B cell (primary cell): Measurements from ENCODE around the gene RBMS3. TPM values are rescaled to one million over a fixed set of nuclear protein-coding genes. Genes with fewer than 3 reads are reported as not detected.

Source experiments
- ATAC-seq: fragments of 200-7000 bp; cut with Tn5 transposase; one replicate; pipeline ENCODE4 v1.10.0; 2021; ENCODE audit warnings: low read depth, mild to moderate bottlenecking, moderate number of reproducible peaks, moderate library complexity
- CTCF ChIA-PET: fragments of 350-600 bp; sonication (Branson Sonifier 250); formaldehyde crosslinking; loops from one replicate; lab custom pipeline; 2021; ENCODE audit warnings: antibody characterized with exemption, inconsistent platforms; lab: Charles Lee
- POLR2A ChIA-PET: fragments of 350-600 bp; sonication (Branson Sonifier 250); formaldehyde crosslinking; loops from one replicate; lab custom pipeline; 2021; ENCODE audit warnings: antibody characterized with exemption; lab: Charles Lee
- DNase-seq: peaks from one replicate; pipeline ENCODE4 v3.0.0; 2013
- H2AFZ ChIP-seq: 2 replicates; pipeline ENCODE4 v1.6.1; 2012; ENCODE audit warnings: mild to moderate bottlenecking, low read depth, low read length; ENCODE audit not compliant: insufficient read depth, poor library complexity, severe bottlenecking
- H3K27ac ChIP-seq, 2 donors: 1 replicate in 1 of 2; 2 replicates in 1 of 2; pipeline ENCODE4 v1.5.1; 2012 to 2013; ENCODE audit warnings: low read length in 2 of 2, mild to moderate bottlenecking in 2 of 2, moderate library complexity in 1 of 2
- H3K27me3 ChIP-seq, 4 experiments: fragments of 200-600 bp in 1 of 4; sonication (generic) in 1 of 4; replicated peaks in 1 of 4; 1 replicate in 2 of 4; 2 replicates in 2 of 4; pipeline versions ENCODE4 v1.6.1 to v1.7.0; 2013 to 2016; ENCODE audit warnings: low read length in 3 of 4, mild to moderate bottlenecking in 2 of 4, mixed read lengths in 1 of 4, moderate library complexity in 1 of 4; ENCODE audit not compliant: insufficient read depth in 4 of 4, control insufficient read depth in 3 of 4; ENCODE audit errors: control extremely low read depth in 1 of 4
- H3K36me3 ChIP-seq, 2 experiments: replicated peaks in 1 of 2; 1 replicate in 1 of 2; 2 replicates in 1 of 2; pipeline versions ENCODE4 v1.6.1 to v1.7.1; 2013; ENCODE audit warnings: low read length in 1 of 2; ENCODE audit not compliant: insufficient read depth in 2 of 2, control insufficient read depth in 1 of 2; ENCODE audit errors: control extremely low read depth in 1 of 2, extremely low read depth in 1 of 2
- H3K4me1 ChIP-seq, 2 donors: fragments of 200-600 bp in 1 of 2; sonication (generic) in 1 of 2; 1 replicate in 1 of 2; 2 replicates in 1 of 2; pipeline versions ENCODE4 v1.5.1 to v1.6.1; 2013 to 2017; ENCODE audit warnings: low read length in 2 of 2; ENCODE audit not compliant: control insufficient read depth in 2 of 2, insufficient read depth in 2 of 2
- H3K4me2 ChIP-seq: replicated peaks from 2 replicates; pipeline ENCODE3; 2012; ENCODE audit warnings: mild to moderate bottlenecking, low read depth, low read length; ENCODE audit not compliant: poor library complexity, severe bottlenecking
- H3K4me3 ChIP-seq, 5 experiments: fragments of 200-600 bp in 1 of 5; sonication (generic) in 1 of 5; 1 replicate in 3 of 5; 2 replicates in 2 of 5; pipeline versions ENCODE4 v1.5.1 to v1.7.0; 2011 to 2016; ENCODE audit warnings: low read length in 4 of 5, mild to moderate bottlenecking in 4 of 5, low read depth in 2 of 5, control low read depth in 1 of 5, moderate library complexity in 1 of 5; ENCODE audit not compliant: insufficient read depth in 1 of 5; ENCODE audit errors: control extremely low read depth in 1 of 5, extremely low read depth in 1 of 5
- H3K79me2 ChIP-seq: fragments of 200-600 bp; sonication (generic); one replicate; pipeline ENCODE4 v1.6.0; 2016; ENCODE audit warnings: low read length; ENCODE audit not compliant: control insufficient read depth, insufficient read depth
- H3K9ac ChIP-seq: fragments of 200-600 bp; sonication (generic); 2 replicates; pipeline ENCODE4 v1.6.1; 2017; ENCODE audit warnings: mild to moderate bottlenecking, low read length, moderate library complexity
- H3K9me3 ChIP-seq, 3 donors: one replicate each; pipeline versions ENCODE4 v1.6.1 to v1.7.1; 2013; ENCODE audit warnings: low read length in 2 of 3; ENCODE audit not compliant: control insufficient read depth in 2 of 3, insufficient read depth in 1 of 3; ENCODE audit errors: control extremely low read depth in 1 of 3
- H4K20me1 ChIP-seq: 2 replicates; pipeline ENCODE4 v1.6.0; 2012; ENCODE audit warnings: mild to moderate bottlenecking, low read length; ENCODE audit not compliant: insufficient read depth, control insufficient read depth, poor library complexity, severe bottlenecking
- H3K27ac Mint-ChIP-seq: one replicate; pipeline ENCODE4 v1.8.0; 2021; ENCODE audit warnings: mixed read lengths
- H3K27me3 Mint-ChIP-seq: one replicate; pipeline ENCODE4 v1.8.0; 2021; ENCODE audit warnings: mixed read lengths
- H3K4me1 Mint-ChIP-seq: one replicate; pipeline ENCODE4 v1.8.0; 2021; ENCODE audit warnings: mixed read lengths
- H3K4me3 Mint-ChIP-seq: one replicate; pipeline ENCODE4 v1.8.0; 2021; ENCODE audit warnings: mixed read lengths
- H3K9me3 Mint-ChIP-seq: one replicate; pipeline ENCODE4 v1.8.0; 2022; ENCODE audit warnings: mixed read lengths; ENCODE audit not compliant: insufficient read depth
- CTCF ChIP-seq: fragments of 200-600 bp; IDR thresholded peaks from one replicate; pipeline ENCODE4 v1.8.0; 2022; ENCODE audit warnings: antibody characterized with exemption, mild to moderate bottlenecking
- EZH2 ChIP-seq: IDR thresholded peaks from 2 replicates; pipeline ENCODE4 v1.6.1; 2012; ENCODE audit warnings: borderline replicate concordance, low read depth, mild to moderate bottlenecking, moderate library complexity, low read length; ENCODE audit not compliant: insufficient read depth, poor library complexity, severe bottlenecking
- WGBS: methylation state at CpG from one replicate; pipeline ENCODE4 v1.1.5; 2013; ENCODE audit warnings: missing lambda C conversion rate; ENCODE audit not compliant: insufficient coverage; 5-methylcytosine and 5-hydroxymethylcytosine counted together
- intact Hi-C: fragments of 100-400 bp; cut with micrococcal nuclease; formaldehyde crosslinking; loops from one replicate; pipeline ENCODE4 v1.10.0; 2022
- polyA plus RNA-seq: library from polyadenylated mRNA; depleted of rRNA; stranded (reverse); fragments of >200 nt; gene quantifications from 2 replicates; pipeline ENCODE4 v1.2.3, GENCODE V29; 2012
- total RNA-seq, 2 donors: library from RNA; stranded (reverse); fragments of 120-200 nt in 1 of 2; gene quantifications; 1 replicate in 1 of 2; 2 replicates in 1 of 2; pipeline versions ENCODE4 v1.2.3 to v1.2.4, GENCODE V29; 2013 to 2022

RBMS3 gene
- total and polyA plus RNA-seq, 2 donors (not counting 1 experiment from before 2014, with no cell fraction given), result not detected

GRCh38 chr3:29353807-29354206 lies 72.9 kb downstream of the RBMS3 start:
- Histone ChIP-seq H4K20me1 (no peaks in the 10 kb centered on the region), H2AFZ (peak overlapping the region; percentile 33), H3K4me1 (no peaks in the 10 kb centered on the region), H3K4me3 (no peak overlapping the region), H3K9me3 (no peaks in the 10 kb centered on the region), H3K27ac (no peak overlapping the region), H3K27me3 (no peaks in the 10 kb centered on the region), H3K9ac (no peak overlapping the region), H3K4me2 (peak overlapping the region; percentile 12), H3K79me2 (no peaks in the 10 kb centered on the region), H3K36me3 (no peaks in the 10 kb centered on the region)
- ChIA-PET CTCF (no interaction called here), POLR2A (no interaction called here)
- Mint-ChIP-seq H3K4me3 (no peak overlapping the region), H3K27ac (no peak overlapping the region), H3K27me3 (no peaks in the 10 kb centered on the region), H3K9me3 (no peaks in the 10 kb centered on the region), H3K4me1 (no peaks in the 10 kb centered on the region)
- WGBS, result no CpG with 5 or more reads among the region's 1 CpG
- intact Hi-C loops, result no loop called here
- TF ChIP-seq CTCF (no peak), EZH2 (no peak)
- DNase-seq, result no peak
- ATAC-seq, result no peak

- H3K9ac ChIP-seq, result no peak overlapping the region
- TF ChIP-seq EZH2 (no peak), CTCF (no peak)
- intact Hi-C loops, result no loop called here
- no peaks in the 10 kb centered on the region for H4K20me1 ChIP-seq
- H3K4me2 ChIP-seq, result no peak overlapping the region
- no peaks in the 10 kb centered on the region for H3K4me1 ChIP-seq
- no peak for DNase-seq
- ATAC-seq, result no peak
- H3K4me3 ChIP-seq, result no peak overlapping the region
- H3K9me3 ChIP-seq, result no peaks in the 10 kb centered on the region
- H3K36me3 ChIP-seq, result no peaks in the 10 kb centered on the region
- H3K27ac Mint-ChIP-seq, result no peak overlapping the region
- H3K27me3 Mint-ChIP-seq, result no peaks in the 10 kb centered on the region
- H3K79me2 ChIP-seq, result no peaks in the 10 kb centered on the region
- no peak overlapping the region for H2AFZ ChIP-seq
- ChIA-PET POLR2A (no interaction called here), CTCF (no interaction called here)
- no peak overlapping the region for H3K27ac ChIP-seq
- H3K9me3 Mint-ChIP-seq, result no peaks in the 10 kb centered on the region
- no peak overlapping the region for H3K4me3 Mint-ChIP-seq
- no peaks in the 10 kb centered on the region for H3K27me3 ChIP-seq
- no peaks in the 10 kb centered on the region for H3K4me1 Mint-ChIP-seq
Observed at GRCh38 chr3:29354894-29355293, 74.0 kb downstream of the RBMS3 start.
